GM23248 (cell line): ENCODE results near the gene RPS6KB2. TPM values are rescaled to one million over a fixed set of nuclear protein-coding genes. Genes with fewer than 3 reads are reported as not detected.

Source experiments
- DNase-seq: peaks from one replicate; pipeline ENCODE4 v3.0.0-alpha.2; 2015
- H2AFZ ChIP-seq: fragments of 200-600 bp; sonication (generic); 2 replicates; pipeline ENCODE4 v1.6.1; 2016; ENCODE audit warnings: antibody characterized with exemption
- H3F3A ChIP-seq: fragments of 200-600 bp; sonication (generic); 2 replicates; pipeline ENCODE4 v1.6.1; 2016; ENCODE audit warnings: mild to moderate bottlenecking, antibody characterized with exemption, mixed run types; ENCODE audit not compliant: insufficient read depth
- H3K27ac ChIP-seq: fragments of 200-600 bp; sonication (generic); 2 replicates; pipeline ENCODE4 v1.5.1; 2016; ENCODE audit warnings: mild to moderate bottlenecking
- H3K27me3 ChIP-seq: fragments of 200-600 bp; sonication (generic); replicated peaks from 2 replicates; pipeline ENCODE4 v1.6.1; 2016; ENCODE audit warnings: mild to moderate bottlenecking; ENCODE audit not compliant: insufficient read depth
- H3K36me3 ChIP-seq: fragments of 200-600 bp; sonication (generic); 2 replicates; pipeline ENCODE4 v1.6.1; 2016; ENCODE audit warnings: low read depth, mild to moderate bottlenecking
- H3K4me1 ChIP-seq: fragments of 200-600 bp; sonication (generic); 2 replicates; pipeline ENCODE4 v1.6.1; 2016; ENCODE audit warnings: mild to moderate bottlenecking; ENCODE audit not compliant: insufficient read depth
- H3K4me2 ChIP-seq: fragments of 200-600 bp; sonication (generic); one replicate; pipeline ENCODE4 v1.6.1; 2016; ENCODE audit warnings: mild to moderate bottlenecking; ENCODE audit not compliant: unreplicated experiment
- H3K4me3 ChIP-seq: fragments of 200-600 bp; sonication (generic); 2 replicates; pipeline ENCODE4 v1.5.1; 2016; ENCODE audit warnings: mild to moderate bottlenecking
- H3K79me2 ChIP-seq: fragments of 200-600 bp; sonication (generic); 2 replicates; pipeline ENCODE4 v1.6.1; 2016; ENCODE audit warnings: mild to moderate bottlenecking; ENCODE audit not compliant: insufficient read depth
- H3K9ac ChIP-seq: fragments of 200-600 bp; sonication (generic); 2 replicates; pipeline ENCODE4 v1.6.1; 2016; ENCODE audit warnings: mild to moderate bottlenecking
- H3K9me2 ChIP-seq: fragments of 200-600 bp; sonication (generic); 2 replicates; pipeline ENCODE4 v1.6.1; 2016; ENCODE audit warnings: mixed run types, mild to moderate bottlenecking, moderate library complexity; ENCODE audit not compliant: insufficient read depth
- H3K9me3 ChIP-seq: fragments of 200-600 bp; sonication (generic); one replicate; pipeline ENCODE4 v1.6.1; 2017; ENCODE audit warnings: low read depth
- H4K20me1 ChIP-seq: fragments of 200-600 bp; sonication (generic); 2 replicates; pipeline ENCODE4 v1.6.0; 2016; ENCODE audit not compliant: insufficient read depth
- EZH2 ChIP-seq: fragments of 200-600 bp; sonication (generic); IDR thresholded peaks from 2 replicates; pipeline ENCODE4 v1.6.1; 2018; ENCODE audit warnings: antibody characterized with exemption, mild to moderate bottlenecking; ENCODE audit not compliant: insufficient read depth, poor library complexity, severe bottlenecking
- EZH2phosphoT487 ChIP-seq: fragments of 200-600 bp; sonication (generic); IDR thresholded peaks from 2 replicates; pipeline ENCODE4 v1.6.1; 2018; ENCODE audit warnings: antibody characterized with exemption, moderate library complexity, mild to moderate bottlenecking, low read depth; ENCODE audit not compliant: insufficient read depth
- WGBS, 2 experiments: methylation state at CpG; one replicate each; pipeline ENCODE4 v1.1.6; 2015 to 2017; ENCODE audit warnings: low lambda C conversion rate in 2 of 2, low coverage in 1 of 2; ENCODE audit errors: missing lambda C conversion rate in 2 of 2; 5-methylcytosine and 5-hydroxymethylcytosine counted together
- in situ Hi-C: fragments of 300-500 bp; cut with MboI; formaldehyde crosslinking; loops from 2 replicates; pipeline ENCODE4 v1.15.0; 2020
- polyA plus RNA-seq: library from polyadenylated mRNA; unstranded; fragments of >200 nt; fragmentation: Nextera tagmentation; extraction: Ambion mirVana; gene quantifications from 2 replicates; pipeline ENCODE4 v1.2.1, GENCODE V29; 2016
- total RNA-seq: library from RNA; depleted of rRNA; stranded (reverse); fragments of >200 nt; shearing (Covaris generic); gene quantifications from 2 replicates; pipeline ENCODE4 v1.2.3, GENCODE V29; 2014

The RPS6KB2 gene
- total and polyA plus RNA-seq, 2 experiments from 2014 or later = 52.3 to 68.0 TPM

DNA sequence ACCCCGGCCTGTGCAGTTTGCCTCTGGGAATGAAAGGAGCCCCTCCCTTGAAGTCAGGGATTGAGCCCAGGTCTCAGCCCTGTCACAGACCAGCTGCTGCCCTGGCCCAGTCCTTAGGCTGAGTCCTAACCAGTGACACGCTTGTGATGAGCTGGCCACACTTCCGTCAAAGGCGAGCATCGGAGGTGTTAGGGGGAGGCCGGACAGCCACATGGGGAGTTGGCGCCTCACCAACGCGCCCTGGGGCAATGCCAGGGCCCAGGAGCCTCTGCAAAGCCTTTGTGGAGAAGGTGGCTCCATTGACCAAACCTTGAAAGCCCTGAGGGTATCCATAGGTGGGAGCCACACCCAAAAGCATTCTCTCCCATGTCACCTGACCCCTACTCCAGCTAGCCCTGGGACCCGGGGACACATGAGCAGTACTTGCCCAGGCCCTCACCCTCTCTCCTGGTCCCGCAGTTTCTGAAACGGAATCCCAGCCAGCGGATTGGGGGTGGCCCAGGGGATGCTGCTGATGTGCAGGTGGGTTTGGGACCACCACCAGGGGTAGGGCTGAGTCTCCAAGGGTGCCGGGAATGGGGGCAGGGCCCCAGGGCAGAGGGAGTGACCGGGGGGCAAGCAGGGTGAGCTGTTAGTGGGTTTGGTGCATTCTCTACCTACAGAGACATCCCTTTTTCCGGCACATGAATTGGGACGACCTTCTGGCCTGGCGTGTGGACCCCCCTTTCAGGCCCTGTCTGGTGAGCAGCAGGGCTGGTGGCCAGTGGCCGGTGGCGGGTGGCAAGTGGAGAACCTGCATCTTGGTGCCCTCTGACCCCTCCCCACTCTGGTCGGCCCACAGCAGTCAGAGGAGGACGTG, 5.5 kb downstream of the RPS6KB2 start:
- Histone ChIP-seq H3K4me1 (peaks cover 7% of the 10 kb centered on the region), H3K27me3 (no peaks in the 10 kb centered on the region), H3K79me2 (peaks cover 25% of the 10 kb centered on the region), H3F3A (no peaks in the 10 kb centered on the region), H3K9me3 (no peaks in the 10 kb centered on the region), H4K20me1 (no peaks in the 10 kb centered on the region), H3K9me2 (no peaks in the 10 kb centered on the region), H3K9ac (no peak overlapping the region), H3K27ac (no peak overlapping the region), H3K4me3 (no peak overlapping the region), H3K4me2 (no peak overlapping the region), H2AFZ (no peak overlapping the region), H3K36me3 (no peaks in the 10 kb centered on the region; the same call in 1 of the 2 replicates)
- in situ Hi-C loops = no loop called here
- DNase-seq = no peak
- TF ChIP-seq EZH2 (no peak), EZH2phosphoT487 (no peak)
- 78 to 79% methylated on average over 22 of the region's 22 CpGs for WGBS, 2 experiments

DNA sequence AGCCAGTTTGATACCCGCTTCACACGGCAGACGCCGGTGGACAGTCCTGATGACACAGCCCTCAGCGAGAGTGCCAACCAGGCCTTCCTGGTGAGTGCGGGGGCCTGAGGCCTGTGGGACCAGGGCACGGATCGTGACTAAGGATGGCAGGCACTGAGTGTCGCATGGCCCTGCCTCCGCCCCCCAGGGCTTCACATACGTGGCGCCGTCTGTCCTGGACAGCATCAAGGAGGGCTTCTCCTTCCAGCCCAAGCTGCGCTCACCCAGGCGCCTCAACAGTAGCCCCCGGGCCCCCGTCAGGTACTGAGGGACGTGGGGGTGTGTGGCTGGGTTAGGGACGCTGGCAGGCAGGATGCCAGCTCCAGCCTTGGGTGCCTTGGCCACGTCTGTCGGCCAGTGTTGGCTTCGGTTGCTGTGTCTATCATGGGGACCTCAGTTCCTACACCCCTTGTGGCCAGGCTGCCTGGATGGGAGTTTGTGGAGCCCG, 6.1 kb downstream of the RPS6KB2 start:
- no peak for TF ChIP-seq EZH2phosphoT487
- no peak for TF ChIP-seq EZH2
- Histone ChIP-seq H3K4me2 (no peak overlapping the region), H3K9me2 (no peaks in the 10 kb centered on the region), H3K9ac (no peak overlapping the region), H3K9me3 (no peaks in the 10 kb centered on the region), H3K27me3 (no peaks in the 10 kb centered on the region), H4K20me1 (no peaks in the 10 kb centered on the region), H3K36me3 (no peaks in the 10 kb centered on the region; the same call in 1 of the 2 replicates), H3F3A (no peaks in the 10 kb centered on the region; the same call in 1 of the 2 replicates), H3K27ac (no peak overlapping the region), H3K4me3 (no peak overlapping the region), H3K4me1 (peaks cover 1% of the 10 kb centered on the region), H3K79me2 (peaks cover 18% of the 10 kb centered on the region), H2AFZ (no peak overlapping the region)
- 78 to 82% methylated on average over 22 to 23 of the region's 23 CpGs for whole genome bisulfite sequencing, 2 experiments
- in situ Hi-C loops = no loop called here
- no peak for DNase-seq

DNA sequence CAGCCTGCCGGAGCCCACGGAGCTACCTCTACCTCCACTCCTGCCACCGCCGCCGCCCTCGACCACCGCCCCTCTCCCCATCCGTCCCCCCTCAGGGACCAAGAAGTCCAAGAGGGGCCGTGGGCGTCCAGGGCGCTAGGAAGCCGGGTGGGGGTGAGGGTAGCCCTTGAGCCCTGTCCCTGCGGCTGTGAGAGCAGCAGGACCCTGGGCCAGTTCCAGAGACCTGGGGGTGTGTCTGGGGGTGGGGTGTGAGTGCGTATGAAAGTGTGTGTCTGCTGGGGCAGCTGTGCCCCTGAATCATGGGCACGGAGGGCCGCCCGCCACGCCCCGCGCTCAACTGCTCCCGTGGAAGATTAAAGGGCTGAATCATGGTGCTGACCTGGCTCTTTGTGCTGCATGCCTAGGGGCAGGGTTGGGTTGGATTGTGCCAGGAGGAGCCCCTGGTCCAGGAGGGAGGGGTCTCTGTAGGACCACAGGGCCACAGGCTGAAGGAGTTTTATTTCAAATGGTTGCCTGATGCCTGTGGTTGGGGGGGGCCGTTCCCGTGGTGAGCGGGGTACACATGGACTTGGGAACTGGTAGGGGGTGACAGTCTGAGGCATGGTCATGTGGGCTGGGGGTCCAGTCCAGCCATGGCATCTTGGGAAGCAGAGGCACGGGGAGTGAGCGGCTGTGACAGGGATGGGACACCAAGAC, 6.9 kb downstream of the RPS6KB2 start:
- no peak for DNase-seq
- Histone ChIP-seq H3K4me2 (no peak overlapping the region), H3K27me3 (no peaks in the 10 kb centered on the region), H3K4me1 (no peaks in the 10 kb centered on the region), H2AFZ (no peak overlapping the region), H4K20me1 (no peaks in the 10 kb centered on the region), H3K9ac (no peak overlapping the region), H3K9me3 (no peaks in the 10 kb centered on the region), H3F3A (no peaks in the 10 kb centered on the region; the same call in 1 of the 2 replicates), H3K27ac (no peak overlapping the region), H3K36me3 (no peaks in the 10 kb centered on the region; the same call in 1 of the 2 replicates), H3K4me3 (no peak overlapping the region), H3K9me2 (no peaks in the 10 kb centered on the region), H3K79me2 (peaks cover 11% of the 10 kb centered on the region)
- 87 to 89% methylated on average over 19 to 26 of the region's 26 CpGs for WGBS, 2 experiments
- in situ Hi-C loops = no loop called here
- TF ChIP-seq EZH2 = no peak
- no peak for TF ChIP-seq EZH2phosphoT487

DNA sequence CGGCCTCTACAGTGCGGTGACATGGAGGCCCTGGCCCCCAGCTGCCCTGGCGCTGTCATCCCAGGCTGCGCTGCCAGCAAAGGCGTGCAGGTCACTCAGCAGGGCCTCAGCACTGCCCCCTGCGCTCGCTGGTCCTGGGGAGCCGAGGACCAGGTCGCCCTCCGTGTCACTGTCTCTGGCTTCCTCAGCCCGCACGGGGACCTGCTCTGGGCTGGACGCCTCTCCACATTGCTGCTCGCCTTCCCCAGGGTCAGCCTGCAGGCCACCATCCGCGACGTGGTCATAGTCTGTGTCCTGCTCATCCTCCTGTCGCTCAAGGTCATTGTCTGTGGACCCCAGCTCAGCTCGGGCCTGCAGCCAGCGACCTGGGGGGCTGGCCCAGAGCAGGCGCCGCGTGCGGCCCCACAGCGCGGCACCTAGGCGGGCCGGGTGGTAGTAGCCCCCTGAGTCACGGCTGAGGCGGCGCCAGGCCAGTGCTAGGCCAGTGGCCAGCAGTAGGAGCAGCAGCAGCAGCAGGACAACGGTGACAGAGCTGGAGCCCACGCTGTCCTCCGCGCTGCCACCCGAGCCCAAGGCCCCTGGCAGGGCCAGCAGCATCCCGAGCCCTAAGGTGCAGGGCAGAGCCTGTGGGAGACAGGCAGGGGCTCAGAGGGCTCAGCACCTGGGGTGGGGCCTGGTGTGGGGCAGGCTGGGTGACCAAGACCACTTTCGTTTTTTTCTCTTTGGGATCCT, 7.6 kb downstream of the RPS6KB2 start:
- no peaks in the 10 kb centered on the region; the same call in 1 of the 2 replicates for H3F3A ChIP-seq
- H3K4me3 ChIP-seq = no peak overlapping the region
- H3K36me3 ChIP-seq = no peaks in the 10 kb centered on the region; the same call in 1 of the 2 replicates
- no peaks in the 10 kb centered on the region for H3K9me3 ChIP-seq
- H3K27ac ChIP-seq = no peak overlapping the region
- H3K79me2 ChIP-seq = peaks cover 4% of the 10 kb centered on the region; the same call in 1 of the 2 replicates
- H3K4me2 ChIP-seq = no peak overlapping the region
- no peak for TF ChIP-seq EZH2phosphoT487
- DNase-seq = no peak
- H3K9me2 ChIP-seq = no peaks in the 10 kb centered on the region
- no peak overlapping the region for H2AFZ ChIP-seq
- WGBS, 2 experiments = 89 to 92% methylated on average over 26 to 31 of the region's 38 CpGs
- no peaks in the 10 kb centered on the region for H3K4me1 ChIP-seq
- in situ Hi-C loops = no loop called here
- no peaks in the 10 kb centered on the region for H3K27me3 ChIP-seq
- no peaks in the 10 kb centered on the region for H4K20me1 ChIP-seq
- no peak overlapping the region for H3K9ac ChIP-seq
